HepG2 (cell line): ENCODE data around the gene RAB6A. TPM values are rescaled to one million over a fixed set of nuclear protein-coding genes. Genes with fewer than 3 reads are reported as not detected.
A peak's percentile ranks its signal among the peaks of the same experiment; 100 is the strongest.

Source experiments
- ARID5B ChIP-seq: IDR thresholded peaks from 2 replicates; pipeline ENCODE4 v1.4.0; 2020; ENCODE audit warnings: mild to moderate bottlenecking, missing genetic modification reagents
- CEBPB ChIP-seq: IDR thresholded peaks from 2 replicates; pipeline ENCODE4 v1.6.1; 2011; ENCODE audit warnings: low read depth, low read length, improper control_type of control experiment, borderline replicate concordance
- CEBPG ChIP-seq: IDR thresholded peaks from 2 replicates; pipeline ENCODE4 v1.6.1; 2016
- EHMT2 ChIP-seq: fragments of 200-600 bp; sonication (generic); IDR thresholded peaks from 2 replicates; pipeline ENCODE4 v1.7.0; 2017; ENCODE audit warnings: antibody characterized with exemption, low read depth, low read length, borderline replicate concordance
- GATAD2A ChIP-seq: IDR thresholded peaks from 2 replicates; pipeline ENCODE4 v1.6.1; 2016
- HNRNPLL ChIP-seq: fragments of 200-400 bp; formaldehyde crosslinking; IDR thresholded peaks from 2 replicates; pipeline ENCODE4 v1.6.1; 2017; ENCODE audit warnings: mild to moderate bottlenecking, low read depth, low read length; ENCODE audit not compliant: poor library complexity, severe bottlenecking
- HOMEZ ChIP-seq: IDR thresholded peaks from 2 replicates; pipeline ENCODE4 v1.6.1; 2016; ENCODE audit warnings: low read depth
- MED1 ChIP-seq: sonication (generic); formaldehyde crosslinking; IDR thresholded peaks from 2 replicates; pipeline ENCODE4 v1.4.0; 2020; ENCODE audit warnings: missing genetic modification reagents
- MLLT10 ChIP-seq: sonication (generic); formaldehyde crosslinking; IDR thresholded peaks from 2 replicates; pipeline ENCODE4 v1.4.0; 2020; ENCODE audit warnings: missing genetic modification reagents
- NFRKB ChIP-seq: fragments of 450-650 bp; IDR thresholded peaks from 2 replicates; pipeline ENCODE4 v1.6.1; 2017
- NR2C2 ChIP-seq: sonication (generic); formaldehyde crosslinking; IDR thresholded peaks from 2 replicates; pipeline ENCODE4 v1.4.0; 2020; ENCODE audit warnings: missing genetic modification reagents, mild to moderate bottlenecking, moderate library complexity, borderline replicate concordance
- PITX1 ChIP-seq: sonication (generic); formaldehyde crosslinking; IDR thresholded peaks from 2 replicates; pipeline ENCODE4 v1.5.1; 2020; ENCODE audit warnings: mild to moderate bottlenecking, missing genetic modification reagents
- POLR2G ChIP-seq: fragments of 200-400 bp; formaldehyde crosslinking; IDR thresholded peaks from 2 replicates; pipeline ENCODE4 v1.6.1; 2018; ENCODE audit warnings: mild to moderate bottlenecking, low read depth, low read length, moderate library complexity
- RARA ChIP-seq: IDR thresholded peaks from 2 replicates; pipeline ENCODE4 v1.6.1; 2016; ENCODE audit warnings: missing genetic modification reagents, missing compliant biosample characterization
- SP4 ChIP-seq: sonication (generic); formaldehyde crosslinking; IDR thresholded peaks from 2 replicates; pipeline ENCODE4 v1.8.1; 2023; ENCODE audit warnings: mild to moderate bottlenecking, missing genetic modification reagents
- TAF1 ChIP-seq: sonication (generic); formaldehyde crosslinking; IDR thresholded peaks from 2 replicates; pipeline ENCODE4 v1.4.0; 2020; ENCODE audit warnings: missing genetic modification reagents
- TRAFD1 ChIP-seq: sonication (generic); formaldehyde crosslinking; IDR thresholded peaks from 2 replicates; pipeline ENCODE4 v1.5.1; 2020; ENCODE audit warnings: missing genetic modification reagents, mild to moderate bottlenecking, borderline replicate concordance
- ZBTB43 ChIP-seq: sonication (generic); formaldehyde crosslinking; conservative IDR thresholded peaks from 2 replicates; pipeline ENCODE4 v1.4.0; 2020; ENCODE audit warnings: missing genetic modification reagents
- ZNF12 ChIP-seq: sonication (generic); formaldehyde crosslinking; IDR thresholded peaks from 2 replicates; pipeline ENCODE4 v1.5.0; 2020; ENCODE audit warnings: missing genetic modification reagents
- ZNF367 ChIP-seq: sonication (generic); formaldehyde crosslinking; IDR thresholded peaks from 2 replicates; pipeline ENCODE4 v1.4.0; 2020; ENCODE audit warnings: missing genetic modification reagents, borderline replicate concordance
- ZNF788 ChIP-seq: sonication (generic); formaldehyde crosslinking; IDR thresholded peaks from 2 replicates; pipeline ENCODE4 v1.5.0; 2020; ENCODE audit warnings: mild to moderate bottlenecking, missing genetic modification reagents, borderline replicate concordance
- ZNF816 ChIP-seq: sonication (generic); formaldehyde crosslinking; IDR thresholded peaks from 2 replicates; pipeline ENCODE4 v1.8.0; 2022; ENCODE audit warnings: missing genetic modification reagents, mild to moderate bottlenecking, borderline replicate concordance
- polyA plus RNA-seq, 8 experiments: library from polyadenylated mRNA; depleted of rRNA in 3 of 8; stranded (reverse) in 7 of 8; unstranded in 1 of 8; fragments of >200 nt; fragmentation: Illumina TruSeq in 4 of 8; extraction: Trizol in 4 of 8; gene quantifications; 2 replicates each; pipeline versions ENCODE4 v1.2.1 to v1.2.3, GENCODE V29; 2011 to 2016; ENCODE audit warnings: low read depth in 4 of 8, missing spikeins in 1 of 8, mixed read lengths in 1 of 8; ENCODE audit not compliant: insufficient read depth in 1 of 8
- total RNA-seq, 5 experiments: library from RNA; depleted of rRNA; stranded (reverse); fragments of >200 nt; fragmentation: Illumina TruSeq; extraction: Trizol; gene quantifications; 2 replicates each; pipeline ENCODE4 v1.2.3, GENCODE V29; 2016; ENCODE audit warnings: low read depth in 1 of 5

Gene RAB6A
- total and polyA plus RNA-seq, 2 of the 13 experiments (the other 11 are each of a cell fraction or from before 2014, with no cell fraction given): 74.3 to 121 TPM

GRCh38 chr11:73784080-73784634, 23.3 kb upstream of the RAB6A start (continued):
- peak; percentile 71 for TF ChIP-seq ARID5B (CRISPR knock-in tag)
- peak; percentile 9; the same call in 1 of the 2 replicates for TF ChIP-seq NR2C2
- peak; percentile 99 for TF ChIP-seq CEBPG (CRISPR knock-in tag)
- peak; percentile 65 for TF ChIP-seq POLR2G
- peak; percentile 97 for TF ChIP-seq CEBPB
- TF ChIP-seq EHMT2: no peak
- no peak for TF ChIP-seq MLLT10 (CRISPR knock-in tag)
- TF ChIP-seq ZNF367: no peak
- no peak for TF ChIP-seq HNRNPLL
- peak; percentile 28; the same call in 1 of the 2 replicates for TF ChIP-seq ZNF788 (CRISPR knock-in tag)
- TF ChIP-seq TRAFD1: peak; percentile 73; the same call in 1 of the 2 replicates
- TF ChIP-seq PITX1 (CRISPR knock-in tag): peak; percentile 39; the same call in 1 of the 2 replicates
- TF ChIP-seq RARA (CRISPR knock-in tag): peak; percentile 42; the same call in 1 of the 2 replicates
- no peak for TF ChIP-seq SP4 (CRISPR knock-in tag)
- TF ChIP-seq MED1 (CRISPR knock-in tag): peak; percentile 91
- no peak for TF ChIP-seq ZBTB43
- no peak for TF ChIP-seq NFRKB
- TF ChIP-seq HOMEZ (CRISPR knock-in tag): 0 out of 2 replicates have a peak, but pooled peaks have one; percentile 7
- TF ChIP-seq GATAD2A: peak; percentile 89
- peak; percentile 39; the same call in 1 of the 2 replicates for TF ChIP-seq ZNF12 (CRISPR knock-in tag)
- no peak for TF ChIP-seq ZNF816 (CRISPR knock-in tag)
- TF ChIP-seq TAF1 (CRISPR knock-in tag): peak; percentile 33; the same call in 1 of the 2 replicates
